Muscle layer of colon (tissue), 2 donors: Measurements from ENCODE around the gene AKR1C1.
"Not testable (repeated sequence)": the region's sequence is repeated elsewhere in the genome, so short reads cannot be mapped to it uniquely, and the experiment has no call there.

Experiments
- H3K27ac ChIP-seq: one replicate; pipeline ENCODE4 v1.7.0; 2013; ENCODE audit warnings: low read depth, mild to moderate bottlenecking, low read length, moderate library complexity
- H3K27me3 ChIP-seq, 2 donors: one replicate each; pipeline ENCODE4 v1.7.0; 2013; ENCODE audit warnings: low read length in 2 of 2, mild to moderate bottlenecking in 2 of 2; ENCODE audit not compliant: insufficient read depth in 2 of 2, control insufficient read depth in 1 of 2
- H3K36me3 ChIP-seq: one replicate; pipeline ENCODE4 v1.7.0; 2013; ENCODE audit warnings: mild to moderate bottlenecking, low read length; ENCODE audit not compliant: insufficient read depth
- H3K4me1 ChIP-seq: one replicate; pipeline ENCODE4 v1.7.0; 2013; ENCODE audit warnings: mild to moderate bottlenecking, low read length; ENCODE audit not compliant: insufficient read depth
- H3K4me3 ChIP-seq, 2 donors: one replicate each; pipeline ENCODE4 v1.7.0; 2013; ENCODE audit warnings: low read length in 2 of 2, low read depth in 1 of 2, mild to moderate bottlenecking in 1 of 2, moderate library complexity in 1 of 2
- H3K9ac ChIP-seq: one replicate; pipeline ENCODE4 v1.7.0; 2013; ENCODE audit warnings: low read length
- H3K9me3 ChIP-seq: one replicate; pipeline ENCODE4 v1.7.0; 2013; ENCODE audit warnings: mild to moderate bottlenecking, low read length
- donor health status: abdominal sarcoma.
- donor health status: Adenocarcinoma of cecum.

Gene AKR1C1

DNA sequence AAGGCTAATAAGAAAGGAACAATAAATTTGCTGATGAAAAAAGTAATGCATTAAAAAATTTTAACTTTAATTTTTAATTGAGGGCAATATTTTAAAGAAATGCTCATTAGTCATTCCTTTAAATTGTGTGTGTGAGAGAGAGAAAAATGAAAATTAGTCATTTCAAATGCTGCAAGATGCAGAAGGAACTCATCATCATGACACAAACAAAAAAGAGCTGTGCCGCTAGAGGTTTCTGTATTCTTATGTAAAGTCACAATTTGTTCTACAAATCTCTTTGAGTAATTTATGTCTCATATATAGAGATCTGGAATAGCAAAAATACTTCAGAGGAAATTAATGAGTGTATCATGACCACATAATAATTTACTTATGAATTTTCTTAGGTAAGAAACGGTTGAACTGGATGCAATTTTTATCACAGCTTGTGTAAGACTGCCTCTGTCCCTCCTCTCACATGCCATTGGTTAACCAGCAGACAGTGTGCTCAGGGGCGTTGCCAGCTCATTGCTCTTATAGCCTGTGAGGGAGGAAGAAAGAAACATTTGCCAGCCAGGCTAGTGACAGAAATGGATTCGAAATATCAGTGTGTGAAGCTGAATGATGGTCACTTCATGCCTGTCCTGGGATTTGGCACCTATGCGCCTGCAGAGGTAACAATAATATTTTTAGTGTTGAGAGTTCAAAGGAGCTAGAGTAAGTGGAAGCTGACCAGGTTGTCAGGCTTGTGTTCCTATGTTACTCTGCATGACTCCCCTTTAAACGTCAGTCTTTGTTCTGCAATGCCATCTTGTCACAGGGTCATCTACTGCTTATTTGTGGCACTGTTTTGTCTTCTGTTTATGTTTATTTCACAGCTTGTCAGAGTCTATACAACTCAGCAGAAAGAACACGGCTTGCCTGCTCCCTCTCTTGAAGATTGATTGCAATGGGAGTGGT is at the start of gene AKR1C1:
Gene AKR1C1, plus strand, starts transcription at position 540 of the 939 bp plus-strand sequence. Its CDS starts 30 bp downstream, at position 570.
- H3K9ac ChIP-seq, H3K4me1 ChIP-seq, H3K9me3 ChIP-seq, H3K36me3 ChIP-seq, H3K27me3 ChIP-seq, H3K4me3 ChIP-seq, H3K27ac ChIP-seq: not testable (repeated sequence)

DNA sequence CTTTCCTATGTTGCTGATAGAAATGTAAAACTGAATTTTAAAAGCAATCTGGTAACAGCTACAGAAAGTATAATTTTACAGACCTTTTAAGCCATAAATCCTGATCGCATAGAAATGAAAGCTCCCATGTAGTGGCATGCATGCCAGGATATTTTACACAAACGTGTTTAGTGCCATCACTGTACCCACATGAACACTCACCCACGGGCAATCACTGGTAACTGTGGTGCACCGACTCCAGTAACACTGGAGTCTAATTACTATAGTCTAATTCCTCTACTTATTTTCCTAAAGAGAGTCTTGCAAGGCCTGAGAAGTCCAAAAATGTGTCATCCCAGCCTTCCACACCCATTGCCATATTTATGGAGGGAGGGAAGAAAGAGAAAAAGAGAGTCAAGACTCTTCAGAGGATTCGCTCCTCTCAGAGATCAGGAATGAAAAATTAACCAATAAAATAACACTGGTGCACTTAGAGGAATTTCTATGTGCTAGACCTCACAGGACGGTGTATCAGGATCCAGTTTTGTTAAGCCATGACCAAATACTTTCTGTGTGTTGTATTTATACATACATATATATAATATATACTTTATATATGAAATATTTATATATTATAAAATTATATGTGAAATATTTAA is 48.9 kb upstream of the AKR1C1 start:
- H3K9ac ChIP-seq: no peak overlapping the region
- no peak overlapping the region for H3K27ac ChIP-seq
- no peaks in the 10 kb centered on the region for H3K9me3 ChIP-seq
- H3K36me3 ChIP-seq: no peaks in the 10 kb centered on the region
- H3K4me1 ChIP-seq: no peaks in the 10 kb centered on the region
- no peaks in the 10 kb centered on the region for H3K27me3 ChIP-seq
- no peak overlapping the region for H3K4me3 ChIP-seq

DNA sequence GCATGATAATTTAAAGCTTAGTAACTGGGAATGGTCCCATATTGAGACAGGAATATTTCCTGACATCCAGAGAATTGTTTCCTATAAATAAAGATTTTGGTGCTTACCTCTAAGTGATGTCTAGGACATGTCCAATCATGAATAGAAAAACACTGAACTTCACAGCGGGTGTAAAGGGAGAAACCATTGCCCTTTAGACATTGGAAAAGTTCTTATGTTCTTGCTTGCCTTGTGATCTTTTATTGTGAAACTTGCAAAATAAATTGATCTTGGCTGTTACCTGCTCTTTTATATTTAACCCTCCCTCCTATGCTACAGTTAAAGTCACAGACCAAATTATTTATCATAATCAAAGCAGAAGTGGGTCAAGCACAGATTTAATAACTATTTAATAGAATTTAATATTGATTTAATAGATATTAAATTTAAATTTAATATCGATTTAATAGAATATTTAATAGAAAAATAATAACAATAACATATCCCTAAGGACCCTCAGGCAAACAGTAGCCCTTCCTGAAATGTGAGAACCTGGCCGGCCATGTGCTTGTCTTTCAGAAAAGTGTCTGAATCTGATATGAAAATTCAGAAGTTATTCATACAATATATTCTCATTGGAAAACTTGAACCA is 47.0 kb upstream of the AKR1C1 start:
- no peaks in the 10 kb centered on the region for H3K9me3 ChIP-seq
- no peak overlapping the region for H3K9ac ChIP-seq
- no peak overlapping the region for H3K27ac ChIP-seq
- no peaks in the 10 kb centered on the region for H3K36me3 ChIP-seq
- no peaks in the 10 kb centered on the region for H3K27me3 ChIP-seq
- H3K4me3 ChIP-seq: no peak overlapping the region
- H3K4me1 ChIP-seq: no peaks in the 10 kb centered on the region

DNA sequence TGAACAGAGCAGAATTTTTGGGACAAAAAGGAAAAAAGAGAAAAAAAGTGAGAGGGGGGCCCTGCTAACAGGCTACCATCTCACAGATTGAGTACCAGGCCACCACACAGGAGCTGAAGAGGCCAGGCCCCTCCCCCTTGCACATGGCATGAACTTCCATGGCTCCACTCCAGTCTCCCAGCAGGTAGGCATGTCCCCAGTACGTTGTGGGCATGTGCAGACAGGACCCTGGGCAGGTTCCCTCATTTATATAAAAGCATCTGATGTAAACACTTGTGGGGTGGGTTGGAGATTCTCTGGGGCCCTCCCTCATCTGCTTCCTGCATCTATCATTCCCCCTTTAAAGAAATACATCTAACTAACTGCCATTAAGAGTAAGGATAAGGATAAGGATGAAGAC is 45.0 kb upstream of the AKR1C1 start:
- no peaks in the 10 kb centered on the region for H3K27me3 ChIP-seq
- no peaks in the 10 kb centered on the region for H3K36me3 ChIP-seq
- H3K27ac ChIP-seq: no peak overlapping the region
- no peaks in the 10 kb centered on the region for H3K9me3 ChIP-seq
- no peak overlapping the region for H3K4me3 ChIP-seq
- no peaks in the 10 kb centered on the region for H3K4me1 ChIP-seq
- H3K9ac ChIP-seq: no peak overlapping the region

DNA sequence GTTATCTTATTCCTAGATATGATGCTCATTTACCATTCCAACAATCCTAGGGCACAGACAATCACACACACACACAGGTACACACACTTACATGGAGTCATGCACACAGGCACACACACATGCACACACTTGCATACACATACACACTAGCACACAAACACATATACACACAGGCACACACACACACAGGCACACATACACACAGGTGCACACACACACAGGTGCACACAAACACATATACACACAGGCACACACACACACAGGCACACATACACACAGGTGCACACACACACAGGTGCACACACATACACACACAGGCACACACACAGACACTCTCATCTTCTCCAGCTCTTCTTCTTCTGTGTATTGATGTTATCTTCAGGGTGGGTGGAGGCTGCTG is 38.7 kb upstream of the AKR1C1 start:
- H3K9me3 ChIP-seq, H3K9ac ChIP-seq, H3K36me3 ChIP-seq, H3K4me3 ChIP-seq, H3K27me3 ChIP-seq, H3K4me1 ChIP-seq, H3K27ac ChIP-seq: not testable (repeated sequence)

DNA sequence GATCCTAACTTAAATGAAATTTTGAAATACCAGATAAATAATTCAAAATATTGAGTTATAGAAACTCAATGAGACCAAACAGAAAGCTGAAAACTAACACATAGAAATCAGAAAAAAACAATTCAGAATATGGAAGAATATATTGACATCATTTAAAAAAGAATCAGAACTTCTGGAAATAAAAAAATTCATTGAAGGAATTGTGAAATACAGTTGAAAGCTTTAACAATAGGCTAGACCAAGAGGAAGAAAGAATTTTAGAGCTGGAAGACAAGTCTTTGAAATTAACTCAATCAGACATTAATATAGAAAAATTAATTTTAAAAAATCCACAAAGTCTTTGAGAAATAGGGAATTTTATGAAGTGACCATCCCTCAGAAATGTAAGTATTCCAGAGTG is 36.8 kb upstream of the AKR1C1 start:
- Histone ChIP-seq H3K9ac (no peak overlapping the region), H3K27me3 (no peaks in the 10 kb centered on the region), H3K4me1 (no peaks in the 10 kb centered on the region), H3K4me3 (no peak overlapping the region), H3K36me3 (no peaks in the 10 kb centered on the region), H3K9me3 (no peaks in the 10 kb centered on the region), H3K27ac (no peak overlapping the region)

DNA sequence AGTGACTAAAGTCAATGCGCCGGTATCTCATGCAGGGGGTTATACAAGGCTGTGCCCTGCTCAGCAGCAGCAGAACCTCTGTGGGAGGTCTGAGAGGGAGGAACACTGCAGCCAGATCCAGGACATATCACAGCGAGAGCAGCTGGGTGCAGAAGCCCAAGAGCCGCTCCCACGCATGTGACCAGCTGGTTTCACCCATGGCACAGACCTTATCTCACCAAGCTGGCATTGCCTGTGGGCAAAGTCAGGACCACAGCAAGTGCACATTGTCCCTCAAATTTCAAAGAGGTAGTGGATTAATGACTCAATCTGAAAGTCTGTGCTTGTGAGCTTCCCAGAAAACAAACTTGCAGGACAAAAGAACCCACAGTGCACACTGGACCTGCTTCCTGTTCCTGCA is 31.6 kb upstream of the AKR1C1 start:
- no peaks in the 10 kb centered on the region for H3K36me3 ChIP-seq
- no peak overlapping the region for H3K4me3 ChIP-seq
- H3K27me3 ChIP-seq: no peaks in the 10 kb centered on the region
- H3K9me3 ChIP-seq: no peaks in the 10 kb centered on the region
- no peaks in the 10 kb centered on the region for H3K4me1 ChIP-seq
- no peak overlapping the region for H3K9ac ChIP-seq
- H3K27ac ChIP-seq: no peak overlapping the region

DNA sequence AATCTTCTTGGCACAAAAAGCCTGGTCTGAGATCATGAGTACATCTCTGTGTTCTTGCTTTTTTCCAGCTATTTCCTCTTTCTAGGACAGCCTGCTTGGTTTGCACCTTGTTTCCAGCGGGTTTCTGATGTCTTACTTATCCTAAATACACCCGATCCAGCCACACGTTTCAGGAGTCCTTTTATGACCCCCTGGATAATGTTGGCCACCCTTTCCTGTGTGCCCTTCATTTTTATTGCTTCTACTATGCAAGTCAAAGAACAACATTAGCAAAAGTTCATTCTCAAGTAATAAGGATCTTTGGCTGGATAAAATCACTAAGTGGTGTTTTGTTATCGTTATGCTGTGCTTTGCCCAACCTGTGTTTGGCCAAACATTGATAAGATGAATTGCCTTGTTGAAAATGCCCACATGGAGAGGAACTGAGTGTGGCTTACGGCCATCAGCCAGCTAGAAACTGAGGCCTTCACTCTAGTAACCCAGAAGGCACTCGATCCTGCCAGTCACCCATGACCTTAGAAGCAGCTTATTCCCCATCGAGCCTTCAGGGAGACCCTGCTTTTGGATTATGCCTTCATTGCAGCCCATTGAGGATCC is 28.7 kb upstream of the AKR1C1 start:
- H3K4me1 ChIP-seq: no peaks in the 10 kb centered on the region
- no peaks in the 10 kb centered on the region for H3K36me3 ChIP-seq
- no peak overlapping the region for H3K9ac ChIP-seq
- no peak overlapping the region for H3K27ac ChIP-seq
- H3K27me3 ChIP-seq: no peaks in the 10 kb centered on the region
- H3K4me3 ChIP-seq: no peak overlapping the region
- no peaks in the 10 kb centered on the region for H3K9me3 ChIP-seq

DNA sequence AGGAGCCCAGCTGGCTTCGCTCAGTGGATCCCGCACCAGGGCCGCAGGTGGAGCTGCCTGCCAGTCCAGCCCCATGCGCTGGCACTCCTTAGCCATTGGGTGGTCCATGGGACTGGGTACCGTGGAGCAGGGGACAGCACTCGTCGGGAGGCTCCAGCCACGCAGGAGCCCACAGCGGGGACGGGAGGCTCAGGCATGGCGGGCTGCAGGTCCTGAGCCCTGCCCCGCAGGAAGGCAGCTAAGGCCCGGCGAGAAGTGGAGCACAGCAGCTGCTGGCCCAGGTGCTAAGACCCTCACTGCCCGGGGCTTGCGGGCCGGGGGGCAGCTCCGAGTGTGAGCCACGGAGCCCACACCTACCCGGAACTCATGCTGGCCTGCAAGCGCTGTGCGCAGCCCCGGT is 25.9 kb upstream of the AKR1C1 start:
- Histone ChIP-seq H3K4me1 (peaks cover 7% of the 10 kb centered on the region), H3K27ac (no peak overlapping the region), H3K36me3 (no peaks in the 10 kb centered on the region), H3K9me3 (no peaks in the 10 kb centered on the region), H3K4me3 (no peak overlapping the region), H3K27me3 (no peaks in the 10 kb centered on the region), H3K9ac (no peak overlapping the region)

DNA sequence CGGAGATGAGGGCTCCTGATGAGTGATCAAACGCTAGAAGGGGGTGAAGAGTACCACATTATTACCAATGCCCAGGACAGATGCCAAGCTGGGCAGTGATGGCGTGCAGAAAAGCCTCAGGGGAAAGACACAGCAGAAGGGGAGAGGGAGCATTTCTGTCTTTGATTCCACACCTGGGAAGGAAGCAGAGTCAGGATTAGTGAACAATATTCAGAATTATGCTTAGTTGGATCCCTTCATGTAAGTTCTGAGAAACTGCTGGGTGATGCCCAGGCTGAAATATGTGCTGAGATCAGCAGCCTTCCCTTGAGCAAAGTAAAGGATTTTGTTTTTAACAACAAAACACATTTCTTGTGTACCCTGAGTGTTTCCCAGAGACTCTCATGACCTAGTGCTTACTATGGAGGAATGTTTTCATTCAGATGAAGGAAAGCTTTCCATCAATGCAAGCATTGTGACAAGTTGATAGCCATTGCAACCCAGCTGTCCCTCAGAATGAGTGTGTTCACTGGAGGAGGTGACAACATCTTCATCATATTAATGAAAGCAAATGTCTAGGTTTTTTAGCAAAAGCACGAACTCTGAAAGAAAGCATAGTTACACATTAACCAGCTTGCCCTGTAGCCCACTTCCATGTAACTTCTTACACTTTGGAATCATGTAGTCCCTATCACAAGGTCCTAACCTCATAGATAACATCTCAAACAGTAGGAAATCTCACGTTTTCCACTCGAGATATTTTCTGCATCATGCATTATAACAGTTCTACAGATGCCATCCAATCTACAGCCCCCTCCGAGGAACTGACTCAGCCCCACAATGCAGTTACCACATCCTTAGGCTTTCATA is 23.8 kb upstream of the AKR1C1 start:
- peaks cover 14% of the 10 kb centered on the region for H3K4me1 ChIP-seq
- no peak overlapping the region for H3K9ac ChIP-seq
- H3K27me3 ChIP-seq: no peaks in the 10 kb centered on the region
- no peaks in the 10 kb centered on the region for H3K36me3 ChIP-seq
- H3K27ac ChIP-seq: no peak overlapping the region
- H3K4me3 ChIP-seq: no peak overlapping the region
- H3K9me3 ChIP-seq: no peaks in the 10 kb centered on the region

DNA sequence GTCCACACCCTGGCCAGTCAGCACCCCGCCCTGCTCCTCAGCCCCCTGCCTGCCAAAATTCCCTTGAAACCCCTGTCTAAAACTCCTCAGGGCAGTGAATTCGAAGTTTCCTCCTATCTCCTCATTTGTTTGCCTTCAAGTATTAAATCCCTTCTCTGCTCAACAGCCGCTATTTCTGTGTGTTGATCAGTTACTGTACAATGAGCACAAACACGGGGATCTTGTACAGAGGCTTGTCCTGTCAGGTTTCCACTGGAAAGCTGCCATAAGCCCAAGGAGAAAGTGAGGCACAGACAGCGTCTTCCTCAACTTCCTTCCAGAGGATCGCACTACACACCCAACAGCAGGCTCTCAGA is 23.2 kb upstream of the AKR1C1 start:
- H3K27ac ChIP-seq, H3K36me3 ChIP-seq, H3K9me3 ChIP-seq, H3K4me3 ChIP-seq, H3K27me3 ChIP-seq, H3K9ac ChIP-seq: not testable (repeated sequence)
- peaks cover 14% of the 10 kb centered on the region for H3K4me1 ChIP-seq
